IPS-15b (cell line): Measurements from ENCODE around the gene CTNNAL1.

ENCODE experiments used
- H3K27me3 ChIP-seq: one replicate; pipeline ENCODE4 v1.6.1; 2013; ENCODE audit warnings: low read length; ENCODE audit not compliant: control insufficient read depth, insufficient read depth
- H3K36me3 ChIP-seq: one replicate; pipeline ENCODE4 v1.6.1; 2013; ENCODE audit warnings: low read length; ENCODE audit not compliant: control insufficient read depth, insufficient read depth
- H3K4me1 ChIP-seq: one replicate; pipeline ENCODE4 v1.6.1; 2013; ENCODE audit warnings: mild to moderate bottlenecking, low read length; ENCODE audit not compliant: control insufficient read depth, insufficient read depth
- H3K4me3 ChIP-seq: one replicate; pipeline ENCODE4 v1.5.1; 2013; ENCODE audit warnings: low read depth, low read length
- H3K9ac ChIP-seq: one replicate; pipeline ENCODE4 v1.6.1; 2013; ENCODE audit warnings: low read depth, mild to moderate bottlenecking, low read length
- H3K9me3 ChIP-seq: one replicate; pipeline ENCODE4 v1.6.1; 2013; ENCODE audit warnings: mild to moderate bottlenecking, low read length; ENCODE audit not compliant: control insufficient read depth, insufficient read depth

The CTNNAL1 gene

DNA sequence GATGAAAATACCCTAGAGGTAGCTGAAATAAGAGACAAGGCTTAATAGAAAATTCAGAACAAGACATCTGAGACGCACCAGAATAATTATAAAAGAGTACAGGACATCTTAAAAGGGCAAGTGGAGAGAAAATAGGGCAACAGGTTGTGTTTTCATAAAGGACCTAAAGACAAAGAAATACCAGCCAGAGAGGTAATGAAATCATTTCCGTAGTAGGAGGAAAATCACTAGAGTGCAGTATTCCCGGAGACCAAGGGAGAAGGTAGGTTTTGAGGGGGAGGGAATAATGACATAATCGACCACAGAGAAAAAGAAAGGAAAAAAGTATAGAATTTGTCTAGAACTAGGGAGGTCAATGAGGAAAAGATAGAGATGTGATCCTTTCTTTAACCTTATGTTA, 26.2 kb upstream of the CTNNAL1 start:
- Histone ChIP-seq H3K4me1 (no peaks in the 10 kb centered on the region), H3K9me3 (no peaks in the 10 kb centered on the region), H3K4me3 (no peak overlapping the region), H3K9ac (no peak overlapping the region), H3K36me3 (no peaks in the 10 kb centered on the region), H3K27me3 (no peaks in the 10 kb centered on the region)

DNA sequence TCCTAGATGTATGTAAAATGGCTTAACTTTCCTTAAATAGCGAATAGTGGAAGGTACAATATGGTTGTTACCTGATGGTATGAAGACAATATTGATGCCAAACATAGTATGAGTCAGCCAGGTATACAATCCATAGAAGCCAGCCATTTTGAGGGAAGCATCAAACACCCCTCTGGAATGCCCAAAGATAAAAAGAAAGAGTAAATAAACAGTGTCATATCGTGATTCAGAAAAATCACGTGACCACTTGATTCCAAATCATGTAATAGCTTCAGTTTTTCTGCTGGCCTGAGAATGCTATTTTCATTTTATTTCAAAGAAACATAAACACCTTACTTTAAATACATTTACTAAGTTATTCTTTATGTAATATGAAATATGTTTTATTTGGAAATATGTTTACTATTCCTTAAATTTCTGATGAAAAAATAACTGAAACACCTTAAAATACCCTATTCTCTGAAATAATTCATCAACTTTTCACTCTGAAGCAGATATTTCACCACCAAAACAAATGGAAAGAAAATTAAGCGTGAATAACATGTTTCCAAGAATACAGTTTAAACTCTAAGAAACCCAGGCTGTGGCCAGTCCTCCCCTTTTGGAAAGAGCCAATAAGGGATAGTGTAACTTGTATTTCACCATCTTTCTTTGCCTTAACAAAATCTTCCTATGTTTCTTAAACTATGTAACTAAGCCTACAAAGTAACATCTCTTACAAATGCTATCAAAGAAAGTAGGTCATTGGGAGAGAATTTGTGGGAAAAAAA, 24.8 kb upstream of the CTNNAL1 start:
- Histone ChIP-seq H3K4me1 (no peaks in the 10 kb centered on the region), H3K27me3 (no peaks in the 10 kb centered on the region), H3K36me3 (no peaks in the 10 kb centered on the region), H3K9ac (no peak overlapping the region), H3K9me3 (no peaks in the 10 kb centered on the region), H3K4me3 (no peak overlapping the region)

- H3K27me3 ChIP-seq, result no peaks in the 10 kb centered on the region
- H3K36me3 ChIP-seq, result no peaks in the 10 kb centered on the region
- no peak overlapping the region for H3K4me3 ChIP-seq
- H3K9ac ChIP-seq, result no peak overlapping the region
- H3K4me1 ChIP-seq, result no peaks in the 10 kb centered on the region
- H3K9me3 ChIP-seq, result no peaks in the 10 kb centered on the region
Measured at GRCh38 chr9:109036744-109037680, 23.7 kb upstream of the CTNNAL1 start.

- no peaks in the 10 kb centered on the region for H3K9me3 ChIP-seq
- no peaks in the 10 kb centered on the region for H3K36me3 ChIP-seq
- H3K27me3 ChIP-seq, result no peaks in the 10 kb centered on the region
- no peak overlapping the region for H3K4me3 ChIP-seq
- H3K4me1 ChIP-seq, result no peaks in the 10 kb centered on the region
- H3K9ac ChIP-seq, result no peak overlapping the region
Measured at GRCh38 chr9:109035684-109036423, 22.6 kb upstream of the CTNNAL1 start.

DNA sequence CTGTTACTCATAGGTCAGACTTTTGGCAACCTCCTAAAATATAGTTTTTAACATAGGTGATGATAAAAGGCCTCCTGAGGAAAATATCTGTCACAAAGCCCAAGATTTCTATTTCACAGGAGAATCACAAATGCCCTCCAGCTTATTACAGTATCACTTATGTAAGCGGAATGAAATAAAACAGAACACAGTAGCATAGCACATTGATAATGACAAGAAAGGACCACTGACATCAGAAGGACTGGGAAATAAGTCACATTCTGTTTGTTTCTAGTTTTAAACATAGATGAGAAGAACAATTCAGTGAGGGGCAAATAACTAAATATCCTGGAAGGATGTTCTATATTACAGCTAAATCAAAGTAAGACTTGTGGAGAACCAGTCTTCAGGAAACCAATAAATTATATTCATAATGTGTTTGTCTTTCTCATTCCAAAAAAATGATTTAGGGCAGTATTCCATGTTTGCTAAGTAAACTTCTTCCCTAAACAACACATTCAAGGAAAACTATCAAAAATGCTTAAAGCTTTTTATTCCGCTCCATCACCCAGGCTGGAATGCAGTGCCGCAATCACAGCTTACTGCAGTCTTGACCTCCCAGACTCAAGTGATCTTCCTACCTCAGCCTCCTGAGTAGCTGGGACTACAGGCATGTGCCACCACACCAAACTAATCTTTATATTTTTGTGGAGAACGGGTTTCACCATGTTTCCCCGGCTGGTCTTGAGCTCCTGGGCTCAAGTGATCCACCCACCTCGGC, 20.8 kb upstream of the CTNNAL1 start:
- Histone ChIP-seq H3K4me3 (no peak overlapping the region), H3K27me3 (no peaks in the 10 kb centered on the region), H3K9me3 (no peaks in the 10 kb centered on the region), H3K36me3 (no peaks in the 10 kb centered on the region), H3K9ac (no peak overlapping the region), H3K4me1 (no peaks in the 10 kb centered on the region)

- no peak overlapping the region for H3K9ac ChIP-seq
- H3K4me3 ChIP-seq, result no peak overlapping the region
- H3K36me3 ChIP-seq, result no peaks in the 10 kb centered on the region
- no peaks in the 10 kb centered on the region for H3K4me1 ChIP-seq
- H3K9me3 ChIP-seq, result no peaks in the 10 kb centered on the region
- H3K27me3 ChIP-seq, result no peaks in the 10 kb centered on the region
Measured at GRCh38 chr9:109031241-109031640, 17.9 kb upstream of the CTNNAL1 start.

DNA sequence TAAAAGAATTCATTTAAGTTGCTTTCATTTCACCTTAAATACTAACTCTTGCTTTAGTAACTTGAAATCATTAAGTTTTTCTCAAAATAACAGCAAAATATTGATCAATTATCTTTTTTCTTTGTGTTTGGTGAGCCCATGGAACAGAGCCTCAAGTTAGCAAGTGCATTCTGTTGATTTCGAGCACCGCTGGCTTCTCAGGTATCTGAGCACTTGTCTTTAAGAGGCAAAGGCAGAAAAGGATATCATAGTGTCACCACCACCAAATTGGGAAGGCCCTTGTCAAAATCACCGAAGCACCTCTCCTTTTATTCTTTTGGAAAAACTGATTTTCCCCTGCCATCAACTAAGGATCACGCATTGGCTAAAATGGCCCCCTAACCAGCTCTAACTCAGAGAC, 17.1 kb upstream of the CTNNAL1 start:
- Histone ChIP-seq H3K4me3 (no peak overlapping the region), H3K9me3 (no peaks in the 10 kb centered on the region), H3K36me3 (no peaks in the 10 kb centered on the region), H3K27me3 (no peaks in the 10 kb centered on the region), H3K4me1 (no peaks in the 10 kb centered on the region), H3K9ac (no peak overlapping the region)

- H3K4me3 ChIP-seq, result no peak overlapping the region
- H3K9ac ChIP-seq, result no peak overlapping the region
- no peaks in the 10 kb centered on the region for H3K36me3 ChIP-seq
- no peaks in the 10 kb centered on the region for H3K4me1 ChIP-seq
- H3K9me3 ChIP-seq, result no peaks in the 10 kb centered on the region
- no peaks in the 10 kb centered on the region for H3K27me3 ChIP-seq
Measured at GRCh38 chr9:109028457-109028856, 15.2 kb upstream of the CTNNAL1 start.

DNA sequence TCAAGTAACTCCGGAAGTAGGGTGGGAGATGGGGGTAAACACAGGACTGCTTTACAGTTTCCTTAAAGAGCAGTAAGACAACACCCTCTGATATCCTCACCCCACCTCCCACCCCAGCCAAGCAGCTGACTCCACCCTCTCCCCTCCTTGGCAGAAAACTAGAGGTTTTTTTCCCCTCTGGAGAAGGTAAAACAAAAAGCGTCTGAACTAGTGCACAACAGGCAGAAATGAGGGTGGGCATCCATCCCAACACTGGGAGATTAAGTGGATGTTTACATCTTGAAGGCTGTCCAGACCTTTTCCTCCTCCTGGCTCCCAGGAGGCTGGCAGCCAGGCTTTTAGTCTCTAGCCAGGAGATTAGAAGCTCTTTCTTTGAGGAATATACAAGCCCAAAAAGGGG, 13.9 kb upstream of the CTNNAL1 start:
- Histone ChIP-seq H3K36me3 (no peaks in the 10 kb centered on the region), H3K4me1 (no peaks in the 10 kb centered on the region), H3K4me3 (no peak overlapping the region), H3K9ac (no peak overlapping the region), H3K9me3 (no peaks in the 10 kb centered on the region), H3K27me3 (no peaks in the 10 kb centered on the region)

DNA sequence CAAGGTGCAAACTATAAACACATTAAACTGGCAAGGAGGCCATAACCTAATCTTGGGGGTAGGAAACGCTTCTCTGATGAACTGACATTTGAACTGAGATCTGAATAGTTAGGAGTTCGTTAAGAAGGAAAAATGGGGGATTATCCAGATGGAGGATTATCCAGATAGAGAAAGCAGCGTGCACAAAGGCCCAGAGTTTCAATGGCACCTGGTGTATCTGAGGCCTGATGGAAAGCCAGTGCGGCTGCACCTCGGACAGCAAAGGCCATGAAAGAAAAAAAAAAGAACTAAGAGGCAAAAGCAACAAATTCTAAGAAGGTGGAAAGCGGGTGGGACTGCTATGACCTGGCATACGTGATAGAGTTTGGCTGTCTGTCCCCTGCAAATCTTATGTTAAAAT, 13.0 kb upstream of the CTNNAL1 start:
- H3K9me3 ChIP-seq, result no peaks in the 10 kb centered on the region
- no peak overlapping the region for H3K4me3 ChIP-seq
- no peak overlapping the region for H3K9ac ChIP-seq
- no peaks in the 10 kb centered on the region for H3K36me3 ChIP-seq
- H3K4me1 ChIP-seq, result no peaks in the 10 kb centered on the region
- no peaks in the 10 kb centered on the region for H3K27me3 ChIP-seq

DNA sequence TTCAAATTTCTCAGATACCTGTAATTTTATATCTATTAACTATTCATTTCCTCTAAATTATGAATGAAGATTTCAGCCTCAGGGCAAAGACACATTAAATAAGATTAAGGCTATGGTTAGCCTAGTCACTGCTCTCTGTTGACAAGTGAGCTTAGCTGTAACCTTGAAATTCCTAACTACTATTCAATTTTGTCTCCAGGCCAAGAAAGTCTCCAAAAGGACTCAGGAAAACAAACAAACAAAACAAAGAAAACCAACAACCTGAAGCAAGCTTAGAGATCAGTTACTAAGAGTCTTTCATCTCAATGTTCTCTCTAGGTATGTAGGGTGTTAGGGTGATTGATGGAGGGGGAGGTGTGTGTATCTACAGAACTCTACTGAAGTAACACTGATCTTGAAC, 9.6 kb upstream of the CTNNAL1 start:
- no peaks in the 10 kb centered on the region for H3K9me3 ChIP-seq
- H3K4me3 ChIP-seq, result no peak overlapping the region
- no peaks in the 10 kb centered on the region for H3K27me3 ChIP-seq
- H3K9ac ChIP-seq, result no peak overlapping the region
- no peaks in the 10 kb centered on the region for H3K4me1 ChIP-seq
- H3K36me3 ChIP-seq, result no peaks in the 10 kb centered on the region
